GM23338 (cell line): ENCODE data around the gene TELO2. TPM values are rescaled to one million over a fixed set of nuclear protein-coding genes. Genes with fewer than 3 reads are reported as not detected.

ENCODE experiments used
- ATAC-seq: fragments of 200-7000 bp; cut with Tn5 transposase; 3 replicates; pipeline ENCODE4 v1.9.1; 2020
- DNase-seq: peaks from one replicate; pipeline ENCODE4 v3.0.0-alpha.2; 2015; ENCODE audit warnings: low spot score
- H2AFZ ChIP-seq: fragments of 200-600 bp; sonication (generic); 2 replicates; pipeline ENCODE4 v1.8.0; 2016; ENCODE audit warnings: antibody characterized with exemption, mild to moderate bottlenecking, moderate library complexity
- H3F3A ChIP-seq: fragments of 200-600 bp; sonication (generic); replicated peaks from 2 replicates; pipeline ENCODE4 v1.8.0; 2017; ENCODE audit warnings: antibody characterized with exemption, mixed run types, low read depth
- H3K27ac ChIP-seq: fragments of 200-600 bp; sonication (generic); 2 replicates; pipeline ENCODE4 v1.6.1; 2016; ENCODE audit warnings: low read depth
- H3K27me3 ChIP-seq: fragments of 200-600 bp; sonication (generic); 2 replicates; pipeline ENCODE4 v1.8.0; 2016; ENCODE audit warnings: mild to moderate bottlenecking, mixed run types, moderate library complexity; ENCODE audit not compliant: insufficient read depth
- H3K36me3 ChIP-seq: fragments of 200-600 bp; sonication (generic); 2 replicates; pipeline ENCODE4 v1.8.0; 2016; ENCODE audit warnings: mild to moderate bottlenecking; ENCODE audit not compliant: insufficient read depth
- H3K4me1 ChIP-seq: fragments of 200-600 bp; sonication (generic); 2 replicates; pipeline ENCODE4 v1.8.0; 2016; ENCODE audit warnings: mild to moderate bottlenecking, moderate library complexity; ENCODE audit not compliant: insufficient read depth
- H3K4me2 ChIP-seq: fragments of 200-600 bp; sonication (generic); 2 replicates; pipeline ENCODE4 v1.7.1; 2017; ENCODE audit warnings: mixed run types
- H3K4me3 ChIP-seq: fragments of 200-600 bp; sonication (generic); 2 replicates; pipeline ENCODE4 v1.6.1; 2016; ENCODE audit warnings: mixed run types
- H3K79me2 ChIP-seq: fragments of 200-600 bp; sonication (generic); replicated peaks from 2 replicates; pipeline ENCODE4 v1.8.0; 2017; ENCODE audit warnings: mild to moderate bottlenecking; ENCODE audit not compliant: insufficient read depth
- H3K9me2 ChIP-seq: fragments of 200-600 bp; sonication (generic); 2 replicates; pipeline ENCODE4 v1.8.0; 2017; ENCODE audit not compliant: insufficient read depth
- H4K20me1 ChIP-seq: fragments of 200-600 bp; sonication (generic); replicated peaks from 2 replicates; pipeline ENCODE4 v1.8.0; 2017; ENCODE audit warnings: mild to moderate bottlenecking; ENCODE audit not compliant: insufficient read depth
- H3K27ac Mint-ChIP-seq: 2 replicates; pipeline ENCODE4 v1.8.0; 2020; ENCODE audit warnings: inconsistent platforms, mild to moderate bottlenecking, moderate library complexity, mixed read lengths
- H3K27me3 Mint-ChIP-seq: 3 replicates; pipeline ENCODE4 v1.8.0; 2022; ENCODE audit warnings: low read depth, mild to moderate bottlenecking, moderate library complexity, mixed read lengths, inconsistent platforms; ENCODE audit not compliant: insufficient read depth, poor library complexity
- H3K36me3 Mint-ChIP-seq: 3 replicates; pipeline ENCODE4 v1.8.0; 2021; ENCODE audit warnings: low read depth, mild to moderate bottlenecking, inconsistent platforms, moderate library complexity, mixed read lengths
- H3K4me1 Mint-ChIP-seq: 3 replicates; pipeline ENCODE4 v1.8.0; 2020; ENCODE audit warnings: mild to moderate bottlenecking, inconsistent platforms, mixed read lengths
- H3K4me3 Mint-ChIP-seq: 3 replicates; pipeline ENCODE4 v1.8.0; 2021; ENCODE audit warnings: moderate library complexity, mild to moderate bottlenecking, inconsistent platforms, mixed read lengths
- H3K9me3 Mint-ChIP-seq: 3 replicates; pipeline ENCODE4 v1.8.0; 2020; ENCODE audit warnings: moderate library complexity, mild to moderate bottlenecking, inconsistent platforms, mixed read lengths
- CTCF ChIP-seq, 2 experiments: fragments of 200-600 bp in 1 of 2; sonication (generic) in 1 of 2; conservative IDR thresholded peaks; 2 replicates each; pipeline versions ENCODE4 v1.5.1 to v1.6.1; 2016 to 2017; ENCODE audit warnings: antibody characterized with exemption in 2 of 2, low read depth in 2 of 2, mild to moderate bottlenecking in 2 of 2, moderate library complexity in 1 of 2
- ETS1 ChIP-seq: IDR thresholded peaks from 2 replicates; pipeline ENCODE4 v1.6.1; 2016; ENCODE audit warnings: antibody characterized with exemption
- REST ChIP-seq: IDR thresholded peaks from one replicate; pipeline ENCODE4 v1.6.1; 2018; ENCODE audit warnings: antibody characterized with exemption; ENCODE audit not compliant: unreplicated experiment
- STAT1 ChIP-seq: IDR thresholded peaks from one replicate; pipeline ENCODE4 v1.6.1; 2016; ENCODE audit warnings: antibody characterized with exemption; ENCODE audit not compliant: unreplicated experiment
- ZNF114 ChIP-seq: fragments of 250-450 bp; sonication (Bioruptor Pico); IDR thresholded peaks from 2 replicates; pipeline ENCODE4 v1.5.0; 2020; ENCODE audit warnings: mild to moderate bottlenecking, moderate library complexity
- ZNF331 ChIP-seq: fragments of 250-450 bp; sonication (Bioruptor Pico); IDR thresholded peaks from 2 replicates; pipeline ENCODE4 v1.5.0; 2020; ENCODE audit warnings: low read depth, mild to moderate bottlenecking, moderate library complexity
- polyA plus RNA-seq: library from polyadenylated mRNA; unstranded; fragments of >200 nt; fragmentation: Nextera tagmentation; extraction: Ambion mirVana; gene quantifications from 2 replicates; pipeline ENCODE4 v1.2.1, GENCODE V29; 2016
- total RNA-seq: library from RNA; depleted of rRNA; stranded (reverse); fragments of >200 nt; shearing (Covaris generic); gene quantifications from 2 replicates; pipeline ENCODE4 v1.2.3, GENCODE V29; 2014
- TF ChIP-seq, protein P1 (sequence below): fragments of 250-450 bp; sonication (Bioruptor Pico); IDR thresholded peaks from 2 replicates; pipeline ENCODE4 v1.5.0; 2020; ENCODE audit warnings: mild to moderate bottlenecking, moderate library complexity

The TELO2 gene
- total and polyA plus RNA-seq, 2 experiments from 2014 or later, result 45.4 to 76.0 TPM

DNA sequence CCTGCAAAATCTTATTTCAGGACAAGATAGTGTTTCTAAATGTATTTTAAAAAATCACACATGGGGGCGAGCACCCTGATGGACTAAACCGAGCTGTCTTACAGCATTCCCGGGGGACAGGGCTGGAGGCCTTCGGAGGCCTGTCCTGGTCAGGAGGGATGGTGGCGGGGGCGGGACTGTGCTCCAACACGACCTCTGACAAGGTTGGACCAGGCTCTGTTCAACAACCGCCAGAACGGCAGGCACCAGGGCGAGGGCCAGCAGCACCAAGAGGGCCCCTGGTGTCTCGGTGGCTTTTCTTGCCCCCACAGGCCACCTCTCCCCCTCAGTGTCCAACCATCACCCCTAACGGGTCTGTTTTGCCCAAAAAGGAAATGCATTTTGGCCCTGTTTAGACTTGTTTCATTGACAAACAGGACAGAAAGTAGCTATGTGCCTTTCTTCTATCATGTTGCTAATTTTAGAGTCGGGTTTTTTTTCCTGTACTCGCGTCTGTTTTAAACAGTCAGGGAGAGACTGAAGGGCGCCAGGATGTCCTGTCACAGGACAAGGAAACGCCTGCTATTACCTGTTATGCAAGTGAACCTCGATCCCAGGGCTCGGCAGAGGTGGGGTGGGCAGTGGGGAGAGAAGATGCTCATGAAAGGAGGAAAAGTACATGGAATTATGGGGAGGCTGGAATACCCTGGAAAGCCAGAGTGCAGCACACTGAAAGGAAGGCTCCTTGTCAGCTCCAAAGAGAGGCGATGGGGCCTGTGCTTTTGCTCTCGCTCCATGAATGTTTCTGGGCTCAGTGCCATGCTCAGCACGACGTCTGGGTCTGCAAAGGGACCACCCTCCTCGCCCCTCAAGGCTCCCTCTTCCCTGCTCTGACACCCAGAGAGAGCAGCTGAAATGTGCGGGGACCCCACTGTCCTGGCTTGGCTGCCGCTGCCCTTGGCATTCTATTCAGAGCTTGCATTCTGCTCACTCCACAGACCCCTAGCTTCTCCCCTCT, 52.2 kb downstream of the TELO2 start (continued):
- TF ChIP-seq, protein P1, sequence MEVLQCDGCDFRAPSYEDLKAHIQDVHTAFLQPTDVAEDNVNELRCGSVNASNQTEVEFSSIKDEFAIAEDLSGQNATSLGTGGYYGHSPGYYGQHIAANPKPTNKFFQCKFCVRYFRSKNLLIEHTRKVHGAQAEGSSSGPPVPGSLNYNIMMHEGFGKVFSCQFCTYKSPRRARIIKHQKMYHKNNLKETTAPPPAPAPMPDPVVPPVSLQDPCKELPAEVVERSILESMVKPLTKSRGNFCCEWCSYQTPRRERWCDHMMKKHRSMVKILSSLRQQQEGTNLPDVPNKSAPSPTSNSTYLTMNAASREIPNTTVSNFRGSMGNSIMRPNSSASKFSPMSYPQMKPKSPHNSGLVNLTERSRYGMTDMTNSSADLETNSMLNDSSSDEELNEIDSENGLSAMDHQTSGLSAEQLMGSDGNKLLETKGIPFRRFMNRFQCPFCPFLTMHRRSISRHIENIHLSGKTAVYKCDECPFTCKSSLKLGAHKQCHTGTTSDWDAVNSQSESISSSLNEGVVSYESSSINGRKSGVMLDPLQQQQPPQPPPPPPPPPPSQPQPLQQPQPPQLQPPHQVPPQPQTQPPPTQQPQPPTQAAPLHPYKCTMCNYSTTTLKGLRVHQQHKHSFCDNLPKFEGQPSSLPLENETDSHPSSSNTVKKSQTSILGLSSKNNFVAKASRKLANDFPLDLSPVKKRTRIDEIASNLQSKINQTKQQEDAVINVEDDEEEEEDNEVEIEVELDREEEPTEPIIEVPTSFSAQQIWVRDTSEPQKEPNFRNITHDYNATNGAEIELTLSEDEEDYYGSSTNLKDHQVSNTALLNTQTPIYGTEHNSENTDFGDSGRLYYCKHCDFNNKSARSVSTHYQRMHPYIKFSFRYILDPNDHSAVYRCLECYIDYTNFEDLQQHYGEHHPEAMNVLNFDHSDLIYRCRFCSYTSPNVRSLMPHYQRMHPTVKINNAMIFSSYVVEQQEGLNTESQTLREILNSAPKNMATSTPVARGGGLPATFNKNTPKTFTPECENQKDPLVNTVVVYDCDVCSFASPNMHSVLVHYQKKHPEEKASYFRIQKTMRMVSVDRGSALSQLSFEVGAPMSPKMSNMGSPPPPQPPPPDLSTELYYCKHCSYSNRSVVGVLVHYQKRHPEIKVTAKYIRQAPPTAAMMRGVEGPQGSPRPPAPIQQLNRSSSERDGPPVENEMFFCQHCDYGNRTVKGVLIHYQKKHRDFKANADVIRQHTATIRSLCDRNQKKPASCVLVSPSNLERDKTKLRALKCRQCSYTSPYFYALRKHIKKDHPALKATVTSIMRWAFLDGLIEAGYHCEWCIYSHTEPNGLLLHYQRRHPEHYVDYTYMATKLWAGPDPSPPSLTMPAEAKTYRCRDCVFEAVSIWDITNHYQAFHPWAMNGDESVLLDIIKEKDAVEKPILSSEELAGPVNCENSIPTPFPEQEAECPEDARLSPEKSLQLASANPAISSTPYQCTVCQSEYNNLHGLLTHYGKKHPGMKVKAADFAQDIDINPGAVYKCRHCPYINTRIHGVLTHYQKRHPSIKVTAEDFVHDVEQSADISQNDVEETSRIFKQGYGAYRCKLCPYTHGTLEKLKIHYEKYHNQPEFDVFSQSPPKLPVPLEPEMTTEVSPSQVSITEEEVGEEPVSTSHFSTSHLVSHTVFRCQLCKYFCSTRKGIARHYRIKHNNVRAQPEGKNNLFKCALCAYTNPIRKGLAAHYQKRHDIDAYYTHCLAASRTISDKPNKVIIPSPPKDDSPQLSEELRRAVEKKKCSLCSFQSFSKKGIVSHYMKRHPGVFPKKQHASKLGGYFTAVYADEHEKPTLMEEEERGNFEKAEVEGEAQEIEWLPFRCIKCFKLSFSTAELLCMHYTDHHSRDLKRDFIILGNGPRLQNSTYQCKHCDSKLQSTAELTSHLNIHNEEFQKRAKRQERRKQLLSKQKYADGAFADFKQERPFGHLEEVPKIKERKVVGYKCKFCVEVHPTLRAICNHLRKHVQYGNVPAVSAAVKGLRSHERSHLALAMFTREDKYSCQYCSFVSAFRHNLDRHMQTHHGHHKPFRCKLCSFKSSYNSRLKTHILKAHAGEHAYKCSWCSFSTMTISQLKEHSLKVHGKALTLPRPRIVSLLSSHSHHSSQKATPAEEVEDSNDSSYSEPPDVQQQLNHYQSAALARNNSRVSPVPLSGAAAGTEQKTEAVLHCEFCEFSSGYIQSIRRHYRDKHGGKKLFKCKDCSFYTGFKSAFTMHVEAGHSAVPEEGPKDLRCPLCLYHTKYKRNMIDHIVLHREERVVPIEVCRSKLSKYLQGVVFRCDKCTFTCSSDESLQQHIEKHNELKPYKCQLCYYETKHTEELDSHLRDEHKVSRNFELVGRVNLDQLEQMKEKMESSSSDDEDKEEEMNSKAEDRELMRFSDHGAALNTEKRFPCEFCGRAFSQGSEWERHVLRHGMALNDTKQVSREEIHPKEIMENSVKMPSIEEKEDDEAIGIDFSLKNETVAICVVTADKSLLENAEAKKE (CRISPR knock-in tag), result no peak

DNA sequence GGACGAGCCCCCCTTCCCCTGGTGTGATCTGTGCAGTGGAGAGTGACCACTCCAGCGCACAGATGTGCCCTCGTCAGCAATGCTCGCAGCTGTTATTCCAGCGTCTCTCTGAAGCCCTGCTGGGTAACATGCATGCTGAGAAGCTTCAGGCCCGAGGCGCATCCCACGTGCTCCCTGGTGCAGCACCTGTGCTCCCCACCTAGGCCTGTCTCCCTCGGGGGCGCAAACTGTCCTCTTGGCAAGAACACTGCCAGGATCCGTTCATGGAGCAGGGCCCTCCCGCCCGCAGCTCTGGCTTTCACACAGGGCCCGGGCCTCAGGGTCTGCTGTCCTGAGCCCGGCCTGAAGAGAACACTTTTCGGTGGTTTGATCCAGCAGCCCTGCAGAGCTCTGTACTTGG, 53.3 kb downstream of the TELO2 start:
- peaks cover 7% of the 10 kb centered on the region for H3K27me3 Mint-ChIP-seq
- no peak overlapping the region for H3K27ac ChIP-seq
- H3K36me3 ChIP-seq, result no peaks in the 10 kb centered on the region
- H3K9me2 ChIP-seq, result no peaks in the 10 kb centered on the region
- H3K79me2 ChIP-seq, result no peaks in the 10 kb centered on the region
- DNase-seq, result no peak
- H3K27ac Mint-ChIP-seq, result no peak overlapping the region
- peaks cover 2% of the 10 kb centered on the region; the same call in 1 of the 3 replicates for H3K4me1 Mint-ChIP-seq
- no peak overlapping the region for H3K4me2 ChIP-seq
- H3K27me3 ChIP-seq, result no peaks in the 10 kb centered on the region
- H3K4me1 ChIP-seq, result no peaks in the 10 kb centered on the region
- no peaks in the 10 kb centered on the region for H3K36me3 Mint-ChIP-seq
- H3F3A ChIP-seq, result no peaks in the 10 kb centered on the region
- no peaks in the 10 kb centered on the region for H3K9me3 Mint-ChIP-seq
- no peak overlapping the region for H2AFZ ChIP-seq
- no peaks in the 10 kb centered on the region for H4K20me1 ChIP-seq
- ATAC-seq, result no peak
- no peak overlapping the region for H3K4me3 ChIP-seq
- no peak overlapping the region for H3K4me3 Mint-ChIP-seq
- no peak for TF ChIP-seq ZNF331 (CRISPR knock-in tag)
- no peak for TF ChIP-seq STAT1
- TF ChIP-seq CTCF (conservative IDR thresholded peaks at IDR 0.05; ENCODE audit: low read depth in 2 of 2), result no peak
- no peak for TF ChIP-seq ZNF114 (CRISPR knock-in tag)
- TF ChIP-seq REST, result no peak
- no peak for TF ChIP-seq ETS1
